NB4 (cell line): ENCODE results near the gene PSD4.

Source experiments
- POLR2A ChIP-seq: IDR thresholded peaks from 2 replicates; pipeline ENCODE4 v1.6.1; 2011; ENCODE audit warnings: mild to moderate bottlenecking; ENCODE audit not compliant: insufficient read length; ENCODE audit errors: extremely low read depth
- TF ChIP-seq, protein P1 (sequence below): IDR thresholded peaks from 2 replicates; pipeline ENCODE4 v1.6.1; 2011; ENCODE audit warnings: low read depth, low read length
- TF ChIP-seq, protein P2 (sequence below): IDR thresholded peaks from one replicate; pipeline ENCODE4 v1.5.1; 2012; ENCODE audit warnings: low read depth, low read length

DNA sequence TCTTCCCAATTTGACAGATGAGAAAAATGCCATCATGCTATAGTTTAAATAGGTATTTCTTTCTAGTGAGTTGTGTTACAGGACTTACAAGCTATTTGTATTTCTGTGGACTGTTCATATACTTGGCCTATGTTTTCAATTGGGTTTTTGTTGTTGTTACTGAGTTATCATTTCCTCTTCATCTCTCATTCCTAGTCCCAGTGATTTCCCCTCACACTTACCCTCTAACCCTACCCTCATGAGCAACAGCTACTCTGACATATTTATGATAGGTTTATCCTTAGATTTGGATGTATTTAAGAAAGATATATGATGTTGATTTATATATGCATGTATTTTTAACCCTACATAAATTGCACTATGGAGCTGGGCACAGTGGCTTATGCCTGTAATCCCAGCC, 10.9 kb upstream of the PSD4 start:
- TF ChIP-seq POLR2A, result no peak
- TF ChIP-seq, protein P1, sequence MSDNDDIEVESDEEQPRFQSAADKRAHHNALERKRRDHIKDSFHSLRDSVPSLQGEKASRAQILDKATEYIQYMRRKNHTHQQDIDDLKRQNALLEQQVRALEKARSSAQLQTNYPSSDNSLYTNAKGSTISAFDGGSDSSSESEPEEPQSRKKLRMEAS, result no peak
- TF ChIP-seq, protein P2, sequence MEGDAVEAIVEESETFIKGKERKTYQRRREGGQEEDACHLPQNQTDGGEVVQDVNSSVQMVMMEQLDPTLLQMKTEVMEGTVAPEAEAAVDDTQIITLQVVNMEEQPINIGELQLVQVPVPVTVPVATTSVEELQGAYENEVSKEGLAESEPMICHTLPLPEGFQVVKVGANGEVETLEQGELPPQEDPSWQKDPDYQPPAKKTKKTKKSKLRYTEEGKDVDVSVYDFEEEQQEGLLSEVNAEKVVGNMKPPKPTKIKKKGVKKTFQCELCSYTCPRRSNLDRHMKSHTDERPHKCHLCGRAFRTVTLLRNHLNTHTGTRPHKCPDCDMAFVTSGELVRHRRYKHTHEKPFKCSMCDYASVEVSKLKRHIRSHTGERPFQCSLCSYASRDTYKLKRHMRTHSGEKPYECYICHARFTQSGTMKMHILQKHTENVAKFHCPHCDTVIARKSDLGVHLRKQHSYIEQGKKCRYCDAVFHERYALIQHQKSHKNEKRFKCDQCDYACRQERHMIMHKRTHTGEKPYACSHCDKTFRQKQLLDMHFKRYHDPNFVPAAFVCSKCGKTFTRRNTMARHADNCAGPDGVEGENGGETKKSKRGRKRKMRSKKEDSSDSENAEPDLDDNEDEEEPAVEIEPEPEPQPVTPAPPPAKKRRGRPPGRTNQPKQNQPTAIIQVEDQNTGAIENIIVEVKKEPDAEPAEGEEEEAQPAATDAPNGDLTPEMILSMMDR, result no peak
